Pericardium fibroblast (primary cell): Measurements from ENCODE around the gene TNF. TPM values are rescaled to one million over a fixed set of nuclear protein-coding genes. Genes with fewer than 3 reads are reported as not detected.

Experiments used
- total RNA-seq: library from RNA; depleted of rRNA; stranded (reverse); fragments of >200 nt; gene quantifications from 2 replicates; pipeline ENCODE4 v1.2.3, GENCODE V29; 2015

TNF gene
- total RNA-seq: not detected in 2 replicates

GRCh38 chr6:31575335-31575901, at the start of gene TNF:
TNF (plus strand) TSS chr6:31575565; CDS start chr6:31575742, 177 bp downstream.

GRCh38 chr6:31528821-31529328, 46.5 kb upstream of the TNF start, which contains the start of gene MCCD1:
MCCD1 (plus strand) TSS chr6:31528962; CDS start chr6:31529015, 53 bp downstream.

GRCh38 chr6:31541658-31542521, 33.5 kb upstream of the TNF start, which contains the start of gene DDX39B:
DDX39B (minus strand) TSS chr6:31542003; CDS start chr6:31540532, 1,471 bp downstream.

GRCh38 chr6:31546339-31546957, 28.9 kb upstream of the TNF start, which contains the start of gene ATP6V1G2:
ATP6V1G2 (minus strand) TSS chr6:31546608; CDS start chr6:31546559, 49 bp downstream.

GRCh38 chr6:31546958-31547726, 28.2 kb upstream of the TNF start, which contains the start of gene NFKBIL1:
NFKBIL1 (plus strand) TSS chr6:31547608; CDS start chr6:31547695, 87 bp downstream.

GRCh38 chr6:31572041-31572911, 3.1 kb upstream of the TNF start, which contains the start of gene LTA:
LTA (plus strand) TSS chr6:31572289; CDS start chr6:31572743, 454 bp downstream.

GRCh38 chr6:31582230-31582643, 6.9 kb downstream of the TNF start, which contains the start of gene LTB:
LTB (minus strand) TSS chr6:31582424; CDS start chr6:31582417, 7 bp downstream.

GRCh38 chr6:31586008-31586407, 10.6 kb downstream of the TNF start, which contains the start of gene LST1:
LST1 (plus strand) TSS chr6:31586277; CDS start chr6:31587300, 1,023 bp downstream.

GRCh38 chr6:31614684-31615578, 39.6 kb downstream of the TNF start, which contains the start of gene AIF1:
AIF1 (plus strand) TSS chr6:31615234; CDS start chr6:31615330, 96 bp downstream.

GRCh38 chr6:31620586-31621319, 45.4 kb downstream of the TNF start, which contains the start of gene PRRC2A:
PRRC2A (plus strand) TSS chr6:31620715; CDS start chr6:31622790, 2,075 bp downstream.

Other genes with a start within 250 kb of the TNF start
- 77.2 and 211 TPM in 2 replicates for gene HLA-B, start 218.4 kb upstream of the TNF start, total RNA-seq
- 21.0 and 25.6 TPM in 2 replicates for gene MICA, start 172.0 kb upstream of the TNF start, total RNA-seq
- 3.9 and 12.6 TPM in 2 replicates for gene MICB, start 77.4 kb upstream of the TNF start, total RNA-seq
- not detected in 2 replicates for gene MCCD1, start 46.6 kb upstream of the TNF start, total RNA-seq
- 197 and 272 TPM in 2 replicates for gene DDX39B, start 33.6 kb upstream of the TNF start, total RNA-seq
- gene ATP6V1G2, start 29.0 kb upstream of the TNF start, total RNA-seq: 2.7 and 7.2 TPM in 2 replicates
- gene NFKBIL1, start 28.0 kb upstream of the TNF start, total RNA-seq: 16.6 and 19.9 TPM in 2 replicates
- not detected in 2 replicates for gene LTA, start 3.3 kb upstream of the TNF start, total RNA-seq
- gene LTB, start 6.9 kb downstream of the TNF start, total RNA-seq: 0.17 TPM in 1 of 2 replicates, not detected in the other
- not detected in 2 replicates for gene LST1, start 10.7 kb downstream of the TNF start, total RNA-seq
- gene NCR3, start 17.4 kb downstream of the TNF start, total RNA-seq: not detected in 2 replicates
- gene AIF1, start 39.7 kb downstream of the TNF start, total RNA-seq: 1.4 TPM in 1 of 2 replicates, not detected in the other
- gene PRRC2A, start 45.1 kb downstream of the TNF start, total RNA-seq: 71.2 and 71.5 TPM in 2 replicates
- 164 and 183 TPM in 2 replicates for gene BAG6, start 77.1 kb downstream of the TNF start, total RNA-seq
- gene APOM, start 80.3 kb downstream of the TNF start, total RNA-seq: 0.51 and 3.2 TPM in 2 replicates
- 14.3 and 14.8 TPM in 2 replicates for gene C6orf47, start 85.2 kb downstream of the TNF start, total RNA-seq
- 13.4 and 15.3 TPM in 2 replicates for gene GPANK1, start 89.4 kb downstream of the TNF start, total RNA-seq
- 205 and 210 TPM in 2 replicates for gene CSNK2B, start 90.5 kb downstream of the TNF start, total RNA-seq
- 1.0 and 1.2 TPM in 2 replicates for gene LY6G5B, start 94.4 kb downstream of the TNF start, total RNA-seq
- 0.43 TPM in 1 of 2 replicates, not detected in the other for gene LY6G5C, start 105.5 kb downstream of the TNF start, total RNA-seq
- gene ABHD16A, start 127.8 kb downstream of the TNF start, total RNA-seq: 25.7 and 29.2 TPM in 2 replicates
- not detected in 2 replicates for gene LY6G6F, start 131.3 kb downstream of the TNF start, total RNA-seq
- gene LY6G6D, start 139.8 kb downstream of the TNF start, total RNA-seq: not detected in 2 replicates
- gene LY6G6C, start 146.2 kb downstream of the TNF start, total RNA-seq: not detected in 2 replicates
- not detected in 2 replicates for gene MPIG6B, start 147.8 kb downstream of the TNF start, total RNA-seq
- gene DDAH2, start 153.7 kb downstream of the TNF start, total RNA-seq: 70.2 and 88.5 TPM in 2 replicates
- 266 and 364 TPM in 2 replicates for gene CLIC1, start 161.0 kb downstream of the TNF start, total RNA-seq
- 4.2 and 4.7 TPM in 2 replicates for gene MSH5, start 164.4 kb downstream of the TNF start, total RNA-seq
- 1.2 and 2.8 TPM in 2 replicates for gene SAPCD1, start 187.1 kb downstream of the TNF start, total RNA-seq
- gene VWA7, start 201.8 kb downstream of the TNF start, total RNA-seq: not detected in 2 replicates
- gene VARS1, start 220.2 kb downstream of the TNF start, total RNA-seq: 44.9 and 47.3 TPM in 2 replicates
- 40.0 and 71.4 TPM in 2 replicates for gene LSM2, start 231.4 kb downstream of the TNF start, total RNA-seq
- gene HSPA1L, start 239.7 kb downstream of the TNF start, total RNA-seq: 0.12 and 0.34 TPM in 2 replicates
- gene HSPA1A, start 240.0 kb downstream of the TNF start, total RNA-seq: 62.6 and 74.3 TPM in 2 replicates